HG03060 (cell line): ENCODE results near the gene PIGR.
A peak's percentile ranks its signal among the peaks of the same experiment; 100 is the strongest.
"Not testable (repeated sequence)": the region's sequence is repeated elsewhere in the genome, so short reads cannot be mapped to it uniquely, and the experiment has no call there.

Source experiments
- ATAC-seq: cut with Tn5 transposase; IDR thresholded peaks from one replicate; pipeline ENCODE4 v1.9.1; 2021; ENCODE audit warnings: low read depth, moderate number of reproducible peaks; ENCODE audit not compliant: unreplicated experiment

PIGR gene

GRCh38 chr1:206935491-206936067 lies 10.7 kb downstream of the PIGR start:
- no peak for ATAC-seq

- ATAC-seq: no peak
Measured at GRCh38 chr1:206933333-206933945, 12.8 kb downstream of the PIGR start.

GRCh38 chr1:206932177-206932576 lies 14.1 kb downstream of the PIGR start:
- ATAC-seq: no peak

- no peak for ATAC-seq
Measured at GRCh38 chr1:206931709-206932108, 14.6 kb downstream of the PIGR start.

- peak; percentile 63 for ATAC-seq
Measured at GRCh38 chr1:206930210-206930798, 16.0 kb downstream of the PIGR start.

- no peak for ATAC-seq
Measured at GRCh38 chr1:206929524-206929923, 16.7 kb downstream of the PIGR start.

- ATAC-seq: no peak
Measured at GRCh38 chr1:206926286-206926685, 20.0 kb downstream of the PIGR start.

GRCh38 chr1:206925106-206925736 lies 21.0 kb downstream of the PIGR start:
- peak; percentile 66 for ATAC-seq

GRCh38 chr1:206924592-206925105 lies 21.6 kb downstream of the PIGR start:
- peak; percentile 4 for ATAC-seq

GRCh38 chr1:206923961-206924557 lies 22.2 kb downstream of the PIGR start:
- not testable (repeated sequence) for ATAC-seq

GRCh38 chr1:206923009-206923960 lies 23.0 kb downstream of the PIGR start:
- no peak for ATAC-seq

- no peak for ATAC-seq
Measured at GRCh38 chr1:206922524-206922923, 23.7 kb downstream of the PIGR start.

GRCh38 chr1:206921772-206922265 lies 24.4 kb downstream of the PIGR start, which contains the start of gene FCMR:
Gene FCMR (minus strand): TSS chr1:206921941. CDS start chr1:206921854, 87 bp downstream.
- no peak for ATAC-seq

GRCh38 chr1:206918076-206918475 lies 28.2 kb downstream of the PIGR start:
- no peak for ATAC-seq

GRCh38 chr1:206916000-206916709 lies 30.1 kb downstream of the PIGR start:
- ATAC-seq: no peak

GRCh38 chr1:206915030-206915735 lies 31.1 kb downstream of the PIGR start:
- no peak for ATAC-seq

GRCh38 chr1:206913766-206914537 lies 32.3 kb downstream of the PIGR start:
- ATAC-seq: no peak
